Glomerular visceral epithelial cell (primary cell): ENCODE measurements around the gene TSGA10.
"Not testable (repeated sequence)": the region's sequence is repeated elsewhere in the genome, so short reads cannot be mapped to it uniquely, and the experiment has no call there.

Experiments
- DNase-seq: peaks from one replicate; pipeline ENCODE4 v3.0.0-alpha.2; 2016; ENCODE audit errors: extremely low spot score

The TSGA10 gene, protein sequence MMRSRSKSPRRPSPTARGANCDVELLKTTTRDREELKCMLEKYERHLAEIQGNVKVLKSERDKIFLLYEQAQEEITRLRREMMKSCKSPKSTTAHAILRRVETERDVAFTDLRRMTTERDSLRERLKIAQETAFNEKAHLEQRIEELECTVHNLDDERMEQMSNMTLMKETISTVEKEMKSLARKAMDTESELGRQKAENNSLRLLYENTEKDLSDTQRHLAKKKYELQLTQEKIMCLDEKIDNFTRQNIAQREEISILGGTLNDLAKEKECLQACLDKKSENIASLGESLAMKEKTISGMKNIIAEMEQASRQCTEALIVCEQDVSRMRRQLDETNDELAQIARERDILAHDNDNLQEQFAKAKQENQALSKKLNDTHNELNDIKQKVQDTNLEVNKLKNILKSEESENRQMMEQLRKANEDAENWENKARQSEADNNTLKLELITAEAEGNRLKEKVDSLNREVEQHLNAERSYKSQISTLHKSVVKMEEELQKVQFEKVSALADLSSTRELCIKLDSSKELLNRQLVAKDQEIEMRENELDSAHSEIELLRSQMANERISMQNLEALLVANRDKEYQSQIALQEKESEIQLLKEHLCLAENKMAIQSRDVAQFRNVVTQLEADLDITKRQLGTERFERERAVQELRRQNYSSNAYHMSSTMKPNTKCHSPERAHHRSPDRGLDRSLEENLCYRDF

DNA sequence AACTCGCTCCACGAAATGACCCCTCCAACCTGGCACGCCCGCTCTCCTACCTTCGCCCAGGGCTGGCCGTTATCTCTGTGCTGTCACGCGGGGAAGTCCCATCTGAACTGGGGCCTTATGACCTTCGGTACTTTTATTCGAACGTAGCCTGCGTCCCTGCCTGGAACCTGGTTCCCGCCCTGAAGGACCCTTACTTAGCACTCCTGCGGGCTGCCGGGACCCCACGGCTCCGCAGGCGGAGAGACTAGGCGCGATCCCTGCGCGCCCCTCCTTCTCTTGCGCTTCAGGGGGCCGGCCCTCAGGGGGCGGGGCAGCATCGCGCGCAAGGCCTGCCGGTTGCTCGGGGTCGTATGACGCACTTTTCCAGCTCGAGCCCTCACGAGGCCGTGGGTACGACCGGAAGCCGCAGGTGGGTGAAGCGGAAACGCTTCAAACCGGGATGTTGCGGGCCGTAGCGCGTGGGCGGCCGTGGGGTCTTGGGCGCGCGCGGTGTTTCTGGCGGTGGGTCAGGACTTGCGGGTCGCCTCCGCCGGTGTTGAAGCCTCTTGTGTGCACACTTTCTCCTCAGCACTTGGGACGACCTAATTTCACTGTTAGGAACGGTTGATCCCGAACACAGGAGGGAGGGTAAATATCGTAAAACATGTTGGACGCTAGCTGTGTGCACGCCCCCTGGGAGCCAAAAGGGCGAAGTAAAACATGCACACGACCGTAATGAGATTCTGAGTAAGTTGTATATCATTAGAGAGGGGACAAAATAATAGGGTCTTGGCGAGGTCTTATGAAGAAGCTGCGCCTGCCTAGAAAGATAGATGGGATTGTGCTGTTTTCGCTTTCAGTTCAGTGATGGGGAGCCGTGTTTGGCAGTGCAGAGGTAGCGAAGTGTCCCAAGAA is at the start of gene TSGA10, which contains the start of gene LIPT1:
TSGA10 (minus strand) TSS at position 300 of the 894 bp plus-strand sequence. CDS start 45,503 bp downstream, outside the sequence.
LIPT1 (plus strand) TSS at position 325 of the 894 bp plus-strand sequence. CDS start 6,991 bp downstream, outside the sequence.
- peak; percentile 93 for DNase-seq

DNA sequence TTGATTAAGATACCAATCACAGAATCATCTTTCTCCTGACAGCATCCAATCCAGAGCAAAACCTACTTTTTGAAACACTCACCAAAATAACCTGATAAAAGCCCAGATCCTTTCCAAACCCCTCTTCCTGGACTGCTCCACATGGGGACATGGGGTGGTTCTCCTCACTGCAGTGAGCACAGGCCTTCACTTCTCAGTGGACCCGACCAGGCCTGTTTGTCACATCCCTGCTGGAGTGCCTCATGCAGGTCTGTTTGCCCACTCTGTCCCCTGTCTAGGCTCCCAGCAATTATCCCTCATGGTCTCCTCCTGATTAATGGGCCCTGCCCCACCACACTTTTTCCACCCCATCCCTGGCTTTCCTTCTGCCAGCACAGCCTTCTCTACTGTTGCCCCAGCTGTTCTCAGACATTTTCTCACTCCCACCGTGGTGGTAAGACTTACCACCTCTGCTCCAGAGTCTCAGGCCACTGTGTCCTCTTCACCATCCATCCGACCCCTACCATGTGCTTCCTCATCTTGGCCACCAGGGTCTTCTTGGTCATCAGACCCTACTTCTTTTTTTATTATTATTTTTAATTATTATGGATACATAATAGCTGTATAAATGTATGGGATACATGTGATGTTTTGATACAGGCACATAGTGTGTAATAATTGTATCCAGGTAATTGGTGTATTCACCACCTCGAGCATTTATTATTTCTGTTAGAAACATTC is 47.4 kb upstream of the TSGA10 start:
- no peak for DNase-seq

DNA sequence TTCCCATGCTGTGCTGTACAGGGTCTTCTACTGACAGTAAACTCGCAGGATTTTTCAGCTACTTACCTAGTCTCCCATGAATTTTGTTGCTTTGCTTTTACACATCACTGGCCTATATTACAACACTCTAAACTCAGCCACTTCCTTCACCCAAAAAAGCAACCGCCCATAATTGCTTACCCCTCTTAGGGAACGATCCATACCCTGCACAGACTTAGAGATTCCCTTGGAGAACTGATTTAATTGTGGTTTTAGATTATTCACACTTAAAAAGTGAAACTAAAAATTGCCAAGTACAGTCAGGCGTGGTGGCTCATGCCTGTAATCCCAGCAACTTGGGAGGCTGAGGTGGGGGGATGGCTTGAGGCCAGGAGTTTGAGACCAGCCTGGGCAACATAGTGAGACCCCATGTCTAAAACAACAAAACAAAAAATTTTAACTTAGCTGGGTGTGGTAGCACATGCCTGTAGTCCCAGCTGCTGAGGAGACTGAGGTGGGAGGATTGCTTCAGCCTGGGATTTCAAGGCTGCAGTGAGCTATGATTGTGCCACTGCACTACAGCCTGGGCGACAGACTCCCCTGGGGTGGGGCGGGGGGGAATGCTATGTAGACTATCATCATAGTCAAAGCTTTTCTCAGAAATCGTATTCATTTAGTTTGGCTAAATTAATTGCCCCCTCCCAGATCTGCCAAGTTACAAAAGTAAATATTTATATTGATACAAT is 45.5 kb upstream of the TSGA10 start:
- DNase-seq: no peak

DNA sequence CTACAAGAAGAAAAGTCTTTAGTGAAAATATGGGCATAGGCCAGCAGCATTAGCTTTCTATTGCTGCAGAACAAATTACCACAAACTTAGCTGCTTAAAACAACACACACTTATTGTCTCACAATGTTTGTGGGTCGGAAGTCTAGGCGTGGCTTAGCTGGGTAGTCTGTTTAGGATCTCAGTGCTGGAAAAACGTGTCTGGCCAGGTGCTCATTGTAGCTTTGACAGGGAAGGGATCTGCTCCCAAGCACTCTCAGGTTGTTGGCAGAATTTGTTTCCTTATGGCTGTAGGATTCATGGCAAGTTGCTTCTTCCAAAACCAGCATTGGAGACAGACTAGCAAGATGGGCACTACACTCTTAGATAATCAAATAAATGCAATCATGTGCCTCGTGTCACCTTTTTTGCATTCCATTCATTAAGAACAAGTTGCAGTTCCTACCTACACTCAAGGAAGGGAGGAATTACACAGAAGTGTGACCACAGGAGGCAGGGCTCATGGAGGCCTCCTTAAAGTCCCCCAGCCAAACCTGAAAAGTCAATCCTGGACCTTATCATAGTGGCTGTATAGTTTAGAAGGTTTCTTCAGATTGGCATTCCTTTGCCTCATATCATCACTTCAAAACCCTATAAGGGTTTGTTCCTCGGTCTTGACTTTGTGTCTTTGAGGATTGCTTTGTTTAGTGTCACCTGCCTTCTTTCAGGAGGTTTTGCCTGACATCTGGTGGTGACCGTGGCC is 43.5 kb upstream of the TSGA10 start:
- no peak for DNase-seq

DNA sequence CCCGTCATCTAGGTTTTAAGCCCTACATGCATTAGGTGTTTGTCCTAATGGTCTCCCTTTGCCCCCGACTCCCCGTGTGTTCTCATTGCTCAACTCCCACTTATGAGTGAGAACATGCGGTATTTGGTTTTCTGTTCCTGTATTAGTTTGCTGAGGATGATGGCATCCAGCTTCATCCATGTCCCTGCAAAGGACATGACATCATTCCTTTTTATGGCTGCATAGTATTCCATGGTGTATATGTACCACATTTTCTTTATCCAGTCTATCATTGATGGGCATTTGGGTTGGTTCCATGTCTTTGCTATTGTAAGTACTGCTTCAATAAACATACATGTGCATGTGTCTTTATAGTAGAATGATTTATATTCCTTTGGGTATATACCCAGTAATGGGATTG is 37.6 kb upstream of the TSGA10 start:
- DNase-seq: not testable (repeated sequence)

DNA sequence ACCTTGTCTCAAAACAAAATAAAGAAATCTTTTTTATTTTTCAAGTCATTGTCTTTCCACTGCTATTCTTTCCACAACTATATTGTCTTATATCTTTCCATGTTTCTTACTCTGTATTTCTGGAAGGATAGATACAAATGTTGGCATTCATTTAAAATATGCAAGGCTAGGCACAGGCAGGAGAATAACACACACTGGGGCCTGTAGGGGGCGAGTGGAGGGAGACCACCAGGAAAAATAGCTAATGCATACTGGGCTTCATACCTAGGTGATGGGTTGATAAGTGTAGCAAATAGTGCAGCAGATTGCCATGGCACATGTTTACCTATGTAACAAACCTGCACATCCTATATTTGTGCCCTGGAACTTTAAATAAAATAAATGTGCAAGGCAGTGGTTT is 35.8 kb upstream of the TSGA10 start:
- DNase-seq: no peak

DNA sequence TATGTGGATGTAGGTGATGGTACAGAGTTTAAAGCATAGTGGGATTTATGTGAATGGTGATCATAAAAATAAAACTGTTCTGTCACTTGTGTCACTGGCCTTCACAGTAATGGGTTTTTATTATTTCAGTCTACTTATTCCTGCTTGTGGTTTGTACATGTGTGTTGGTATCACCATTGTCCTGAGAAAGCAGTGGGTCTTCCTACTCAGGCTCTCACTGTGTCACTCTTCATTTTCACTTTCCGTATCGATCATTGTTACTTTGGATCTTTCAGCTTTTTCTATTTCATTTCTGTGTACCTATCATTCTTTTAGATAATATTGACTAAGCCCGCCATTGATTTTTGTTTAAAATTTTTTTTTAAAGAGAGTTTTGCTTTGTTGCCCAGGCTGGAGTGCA is 33.6 kb upstream of the TSGA10 start:
- DNase-seq: no peak

DNA sequence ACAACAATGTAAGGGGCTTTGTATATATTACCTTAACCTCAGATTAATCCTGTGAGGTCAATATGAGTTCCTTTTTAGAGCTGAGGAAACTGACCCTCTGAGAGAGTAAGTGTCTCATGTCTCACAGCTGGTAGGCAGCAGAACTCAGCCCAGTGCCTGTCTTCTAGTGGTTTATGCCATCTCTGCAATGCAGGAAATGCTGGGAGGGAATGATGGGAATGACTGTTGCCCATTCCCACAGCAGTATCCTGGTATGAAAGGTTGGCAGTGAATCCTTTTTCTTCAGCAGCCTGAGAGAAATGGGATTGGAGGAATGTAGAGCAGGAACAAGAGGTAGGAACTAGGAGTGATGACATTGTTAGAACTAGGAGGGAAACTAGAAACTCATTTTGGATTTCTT is 32.3 kb upstream of the TSGA10 start:
- no peak for DNase-seq

DNA sequence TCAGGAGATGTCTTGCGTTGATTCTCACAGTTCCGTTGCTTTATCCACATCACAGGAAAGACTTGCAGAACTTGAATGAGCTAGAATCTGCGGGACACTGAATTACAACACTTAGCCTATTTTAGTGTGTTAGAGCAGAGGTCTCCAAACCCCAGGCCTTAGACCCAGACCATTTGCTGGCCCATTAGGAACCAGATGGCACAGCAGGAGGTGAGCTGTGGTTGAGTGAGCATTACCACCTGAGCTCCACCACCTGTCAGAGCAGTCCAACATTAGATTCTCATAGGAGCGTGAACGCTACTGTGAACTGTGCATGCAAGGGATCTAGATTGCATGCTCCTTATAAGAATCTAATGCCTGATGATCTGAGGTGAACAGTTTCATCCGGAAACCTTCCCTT is 30.1 kb upstream of the TSGA10 start:
- no peak for DNase-seq

DNA sequence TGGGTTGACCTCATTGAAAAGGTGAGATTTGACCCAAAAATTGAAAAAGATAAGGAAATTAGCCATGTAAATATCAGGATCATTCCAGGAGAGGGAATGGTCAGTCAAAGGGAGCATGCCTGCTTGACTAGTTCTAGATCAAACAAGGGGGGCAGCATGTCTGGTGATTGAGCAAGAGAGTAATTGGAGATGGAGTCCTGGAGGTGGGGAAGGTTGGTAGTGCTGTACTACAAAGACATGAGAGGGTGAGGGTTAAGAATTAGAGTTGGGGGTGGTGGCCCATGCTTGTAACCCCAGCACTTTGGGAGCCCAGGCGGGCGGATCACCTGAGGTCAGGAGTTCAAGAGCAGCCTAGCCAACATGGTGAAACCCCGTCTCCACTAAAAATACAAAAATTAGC is 28.3 kb upstream of the TSGA10 start:
- DNase-seq: no peak

DNA sequence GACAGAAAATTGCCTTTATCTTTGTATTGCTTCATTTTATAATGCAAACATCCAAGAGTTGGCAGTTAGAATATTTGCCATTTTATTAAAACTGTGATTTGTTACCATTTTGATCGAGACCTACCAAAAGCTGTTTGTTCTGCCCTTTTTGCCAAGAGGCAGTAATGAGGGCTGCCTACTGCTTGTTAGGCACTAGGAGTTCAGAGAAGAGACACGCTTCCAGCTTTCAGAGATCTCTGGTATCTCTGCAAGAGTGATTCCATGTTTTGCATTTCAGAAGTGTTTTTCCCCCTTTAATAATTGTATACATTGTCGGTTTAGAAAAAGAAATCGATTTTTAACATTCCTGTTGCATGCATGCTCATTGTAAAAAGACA is 26.9 kb upstream of the TSGA10 start:
- DNase-seq: peak; percentile 15

DNA sequence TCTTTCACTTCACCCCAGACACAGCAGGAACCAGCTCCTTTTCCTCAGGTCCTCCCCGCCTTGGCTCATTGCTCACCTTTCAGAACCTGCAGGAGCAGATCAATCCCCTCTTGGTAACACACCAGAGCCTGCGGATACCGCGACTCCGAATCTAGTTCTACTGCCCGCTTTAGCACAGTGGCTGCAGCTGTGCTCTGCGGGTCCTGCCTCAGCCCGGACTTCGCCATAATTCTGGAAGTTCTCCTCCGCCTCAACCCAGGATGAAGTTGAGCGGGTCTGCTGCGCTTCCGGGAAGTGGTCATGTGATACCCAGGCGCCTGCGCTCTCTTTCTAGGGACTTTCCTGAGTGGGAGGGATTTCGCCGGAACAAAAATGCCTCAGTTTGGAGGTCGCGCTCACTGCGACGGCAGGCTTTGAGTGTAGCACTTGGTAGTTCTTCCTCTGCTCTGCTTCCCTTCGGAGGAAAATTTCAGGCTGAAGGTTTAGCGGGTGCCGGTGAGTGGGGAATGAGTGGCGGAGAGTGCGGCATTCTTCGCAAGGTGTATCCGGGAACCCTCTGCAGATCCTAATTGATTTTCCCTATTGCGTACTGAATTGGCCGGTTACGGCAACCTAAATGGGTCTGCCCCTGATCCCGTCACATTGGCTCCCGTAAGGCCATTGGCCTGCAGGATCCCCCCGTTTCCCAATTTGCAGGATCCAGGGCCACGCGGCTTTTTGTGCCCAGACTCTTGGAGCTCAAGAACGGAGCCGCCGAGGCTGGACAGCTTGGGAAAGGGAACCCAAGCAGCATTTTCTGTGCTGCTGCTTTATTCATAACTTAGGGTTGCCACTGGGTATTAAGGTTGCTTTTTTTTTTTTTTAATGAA is 26.2 kb upstream of the TSGA10 start, which contains the start of the genes MITD1 and MRPL30:
MITD1 (minus strand) TSS at position 304 of the 869 bp plus-strand sequence; CDS start at position 227, 77 bp downstream.
MRPL30 (plus strand) TSS at position 430 of the 869 bp plus-strand sequence. CDS start 5,020 bp downstream, outside the sequence.
- peak; percentile 97 for DNase-seq

DNA sequence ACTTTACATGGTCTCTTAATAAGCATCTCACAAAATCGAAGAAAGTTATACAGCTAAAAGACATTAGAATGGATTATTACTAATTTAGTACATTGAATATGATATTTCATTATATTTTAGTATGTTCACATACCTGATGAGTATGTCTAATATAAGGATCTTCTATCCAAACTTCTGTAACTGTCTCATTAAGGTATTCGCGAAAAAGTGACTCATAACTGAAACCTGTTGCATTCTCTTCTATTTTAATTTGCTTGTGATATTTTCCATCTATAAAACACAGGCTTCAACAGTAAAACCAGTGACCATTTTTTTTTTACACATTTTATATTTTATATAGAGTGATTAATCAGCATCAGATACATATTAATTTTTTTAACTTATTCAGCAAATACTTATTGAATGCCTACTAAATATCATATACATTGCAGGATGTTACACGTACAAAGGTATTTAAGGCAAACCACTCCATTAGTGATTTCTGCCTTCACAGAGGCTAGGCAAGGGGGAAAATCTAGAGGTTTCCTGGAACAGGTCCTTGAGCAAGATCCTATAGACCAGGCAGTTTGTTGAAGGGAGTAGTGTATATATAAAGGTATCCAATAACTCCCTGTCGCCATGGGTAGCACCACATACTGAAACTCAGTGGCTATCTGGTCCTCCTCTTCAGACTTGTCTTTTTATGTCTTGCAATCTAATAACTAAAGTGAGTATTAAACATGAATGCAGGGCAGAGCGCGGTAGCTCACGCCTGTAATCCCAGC is 16.8 kb upstream of the TSGA10 start:
- no peak for DNase-seq

DNA sequence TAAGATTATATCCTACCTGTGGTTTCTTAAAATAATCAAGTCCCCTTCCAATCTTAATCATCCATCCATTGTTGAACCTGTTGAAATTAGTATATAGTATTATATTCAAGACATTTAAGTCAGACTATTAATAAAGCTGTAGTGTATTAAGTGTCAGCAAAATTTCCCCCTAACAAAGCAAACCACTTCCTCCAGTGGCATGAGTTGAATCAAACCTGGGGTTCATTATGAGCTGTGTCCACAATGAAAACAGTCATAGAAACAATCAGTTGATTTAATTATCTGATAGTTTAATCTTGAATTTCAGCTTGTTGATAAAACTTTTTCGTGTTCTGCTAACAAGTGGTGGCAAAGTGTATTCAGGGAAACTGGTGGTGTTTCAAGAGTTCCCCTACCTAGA is 14.8 kb upstream of the TSGA10 start:
- no peak for DNase-seq

DNA sequence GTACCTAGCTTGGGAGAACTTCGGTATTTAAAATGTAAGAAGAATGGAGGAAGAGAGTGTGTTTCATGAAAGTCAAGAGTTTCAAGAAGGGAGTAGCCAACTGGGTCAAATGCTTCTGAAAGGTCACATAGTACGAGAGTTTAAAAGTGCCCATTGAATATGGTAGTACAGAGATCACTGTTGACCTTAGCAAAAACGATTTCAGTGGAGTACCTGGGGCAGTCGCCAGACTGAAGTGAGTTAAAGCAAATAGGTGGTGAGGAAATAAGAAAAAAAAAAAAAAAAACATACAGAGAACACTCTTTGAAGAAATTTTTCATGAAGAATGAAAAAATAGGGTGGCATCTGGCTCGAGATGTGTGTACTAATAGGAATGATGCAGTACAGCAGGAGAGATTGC is 11.5 kb upstream of the TSGA10 start:
- DNase-seq: no peak

DNA sequence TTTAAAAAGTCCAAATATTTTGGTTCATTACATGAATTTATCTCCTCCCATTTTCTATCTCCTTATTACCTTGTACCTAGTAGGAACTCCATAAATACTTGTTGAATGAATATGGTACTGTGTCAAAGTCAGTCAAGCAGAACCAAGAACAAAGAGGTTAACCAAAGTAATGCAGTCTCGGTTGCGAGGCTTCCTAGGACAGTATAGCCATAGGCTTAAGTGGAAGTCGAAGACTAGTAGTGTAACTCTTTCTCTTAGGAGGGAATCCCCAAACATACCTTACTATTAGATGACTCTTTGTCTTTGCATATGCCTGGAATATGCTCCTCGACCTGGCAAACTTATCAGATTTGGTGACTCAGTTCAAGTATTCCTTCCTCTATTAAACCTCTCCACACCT is 4.9 kb upstream of the TSGA10 start:
- peak; percentile 48 for DNase-seq

DNA sequence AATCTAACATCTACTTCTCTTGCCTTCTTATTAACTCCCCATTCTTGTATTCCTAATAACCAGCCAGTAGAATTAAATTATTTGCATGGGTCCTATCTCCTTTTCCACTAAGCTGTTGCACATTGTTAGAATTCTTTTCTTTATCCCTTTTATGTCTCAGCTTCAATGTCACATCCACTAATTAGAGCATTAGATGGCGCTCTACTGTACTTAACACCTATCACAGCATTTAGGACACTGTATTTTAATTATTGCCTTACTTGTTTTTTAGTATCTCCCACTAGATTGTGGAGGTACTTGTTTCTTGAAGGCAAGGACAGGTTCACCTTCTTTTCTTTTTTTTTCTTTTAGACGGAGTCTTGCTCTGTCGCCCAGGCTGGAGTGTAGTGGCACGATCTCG is 3.9 kb upstream of the TSGA10 start:
- no peak for DNase-seq

DNA sequence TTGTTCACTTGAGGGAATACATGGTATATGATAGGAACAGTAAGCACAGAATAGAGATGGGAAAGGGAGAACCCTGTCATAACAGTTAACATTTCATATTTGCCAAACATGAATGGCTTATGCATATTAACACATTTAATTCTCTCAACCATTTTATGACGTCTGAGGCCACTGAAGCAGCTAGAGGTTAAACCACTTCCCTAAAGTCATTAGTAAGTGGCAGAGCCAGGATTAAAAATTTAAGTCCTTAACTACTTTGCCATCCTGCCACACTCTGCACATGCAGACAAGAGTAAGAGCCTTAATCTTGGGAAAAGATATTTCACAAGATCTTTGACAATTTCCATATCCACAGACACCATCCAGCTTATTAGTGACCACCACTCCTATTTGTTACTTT is 2.1 kb upstream of the TSGA10 start:
- no peak for DNase-seq
